H1 (cell line): ENCODE measurements around the gene GTF2A1L. TPM values are rescaled to one million over a fixed set of nuclear protein-coding genes. Genes with fewer than 3 reads are reported as not detected.

Experiments used
- CTCF ChIA-PET: fragments of 300-600 bp; sonication (Branson Sonifier 250); formaldehyde crosslinking; loops from one replicate; lab custom pipeline; 2021; ENCODE audit not compliant: partially characterized antibody; lab: Charles Lee
- POLR2A ChIA-PET: fragments of 300-600 bp; sonication (Branson Sonifier 250); formaldehyde crosslinking; loops from one replicate; lab custom pipeline; 2021; ENCODE audit warnings: inconsistent platforms; ENCODE audit not compliant: partially characterized antibody; lab: Charles Lee
- DNase-seq, 2 experiments: peaks; one replicate each; pipeline versions ENCODE4 v3.0.0 to v3.0.0-alpha.2; 2010 to 2022; ENCODE audit warnings: low spot score in 2 of 2, low read depth in 1 of 2, mixed read lengths in 1 of 2
- FAIRE-seq: peaks from 2 replicates; lab custom pipeline; 2011; peaks lifted over from hg19 to GRCh38; lab: Jason Lieb, UNC
- H2AFZ ChIP-seq: 2 replicates; pipeline ENCODE4 v1.8.1; 2012; ENCODE audit warnings: low read length, inconsistent platforms
- H2AK5ac ChIP-seq: 2 replicates; pipeline ENCODE4 v1.6.1; 2013; ENCODE audit warnings: low read depth, low read length
- H2BK120ac ChIP-seq: replicated peaks from 2 replicates; pipeline ENCODE3; 2013; ENCODE audit warnings: low read depth, low read length, inconsistent platforms
- H2BK12ac ChIP-seq: 2 replicates; pipeline ENCODE4 v1.6.1; 2013; ENCODE audit warnings: low read depth, low read length
- H2BK15ac ChIP-seq: 2 replicates; pipeline ENCODE4 v1.6.1; 2013; ENCODE audit warnings: low read length
- H2BK20ac ChIP-seq: 2 replicates; pipeline ENCODE4 v1.6.1; 2013; ENCODE audit warnings: low read length
- H2BK5ac ChIP-seq: 2 replicates; pipeline ENCODE4 v1.6.1; 2013; ENCODE audit warnings: low read depth, low read length
- H3K14ac ChIP-seq: 2 replicates; pipeline ENCODE4 v1.6.1; 2013; ENCODE audit warnings: inconsistent platforms; ENCODE audit not compliant: insufficient read length
- H3K18ac ChIP-seq: 2 replicates; pipeline ENCODE4 v1.6.1; 2013; ENCODE audit warnings: low read length; ENCODE audit errors: extremely low read depth
- H3K23ac ChIP-seq: 2 replicates; pipeline ENCODE4 v1.6.1; 2013; ENCODE audit warnings: inconsistent platforms; ENCODE audit not compliant: insufficient read length
- H3K23me2 ChIP-seq: 2 replicates; pipeline ENCODE4 v1.6.1; 2013; ENCODE audit warnings: low read depth, low read length
- H3K27ac ChIP-seq: 2 replicates; pipeline ENCODE4 v1.6.1; 2011; ENCODE audit warnings: low read depth, low read length, inconsistent platforms
- H3K27me3 ChIP-seq, 4 experiments: replicated peaks in 1 of 4; 1 replicate in 1 of 4; 2 replicates in 3 of 4; pipeline versions ENCODE4 v1.6.1 to v1.8.1; 2011 to 2013; ENCODE audit warnings: low read length in 3 of 4, mild to moderate bottlenecking in 3 of 4, inconsistent platforms in 2 of 4, mixed read lengths in 2 of 4, moderate library complexity in 1 of 4; ENCODE audit not compliant: control insufficient read depth in 3 of 4, insufficient read depth in 3 of 4; ENCODE audit errors: extremely low read depth in 1 of 4
- H3K36me3 ChIP-seq, 4 experiments: 2 replicates each; pipeline versions ENCODE4 v1.6.1 to v1.8.1; 2011 to 2013; ENCODE audit warnings: mild to moderate bottlenecking in 4 of 4, low read length in 3 of 4, moderate library complexity in 2 of 4, control low read depth in 1 of 4, inconsistent platforms in 1 of 4; ENCODE audit not compliant: insufficient read depth in 4 of 4, control insufficient read depth in 2 of 4
- H3K4ac ChIP-seq: replicated peaks from 2 replicates; pipeline ENCODE3; 2013; ENCODE audit warnings: low read length, low read depth, mixed read lengths, inconsistent platforms; ENCODE audit not compliant: insufficient read length
- H3K4me1 ChIP-seq, 4 experiments: replicated peaks in 1 of 4; 1 replicate in 1 of 4; 2 replicates in 3 of 4; pipeline versions ENCODE4 v1.6.1 to v1.8.1; 2011 to 2013; ENCODE audit warnings: low read length in 3 of 4, inconsistent platforms in 2 of 4, mixed read lengths in 1 of 4; ENCODE audit not compliant: insufficient read depth in 4 of 4, control insufficient read depth in 3 of 4
- H3K4me2 ChIP-seq, 2 experiments: 2 replicates each; pipeline versions ENCODE4 v1.6.1 to v1.8.1; 2011 to 2013; ENCODE audit warnings: low read depth in 2 of 2, low read length in 2 of 2, control low read depth in 1 of 2, inconsistent platforms in 1 of 2, mild to moderate bottlenecking in 1 of 2; ENCODE audit not compliant: insufficient read depth in 1 of 2
- H3K4me3 ChIP-seq, 4 experiments: fragments of 200-600, 300-600 bp in 1 of 4; sonication (generic), shearing (Covaris generic), sonication (Bioruptor Twin) in 1 of 4; 2 replicates each; pipeline versions ENCODE4 v1.5.1 to v1.8.1; 2011 to 2016; ENCODE audit warnings: low read length in 4 of 4, low read depth in 3 of 4, control low read depth in 2 of 4, inconsistent platforms in 2 of 4, mild to moderate bottlenecking in 2 of 4, mixed read lengths in 1 of 4, moderate library complexity in 1 of 4; ENCODE audit not compliant: insufficient read depth in 2 of 4; ENCODE audit errors: extremely low read depth in 1 of 4
- H3K56ac ChIP-seq: replicated peaks from 2 replicates; pipeline ENCODE3; 2013; ENCODE audit warnings: low read depth, mild to moderate bottlenecking, mixed read lengths, low read length, inconsistent platforms; ENCODE audit not compliant: insufficient read length
- H3K79me1 ChIP-seq: 2 replicates; pipeline ENCODE4 v1.6.1; 2013; ENCODE audit warnings: low read depth, low read length, control low read depth
- H3K79me2 ChIP-seq, 2 experiments: 2 replicates each; pipeline versions ENCODE4 v1.6.1 to v1.8.1; 2012 to 2013; ENCODE audit warnings: low read length in 2 of 2, mild to moderate bottlenecking in 2 of 2, inconsistent platforms in 1 of 2; ENCODE audit not compliant: insufficient read depth in 2 of 2, control insufficient read depth in 1 of 2
- H3K9ac ChIP-seq, 4 experiments: replicated peaks in 1 of 4; 1 replicate in 1 of 4; 2 replicates in 3 of 4; pipeline versions ENCODE4 v1.6.1 to v1.8.1; 2011 to 2013; ENCODE audit warnings: low read depth in 3 of 4, low read length in 3 of 4, control low read depth in 2 of 4, mild to moderate bottlenecking in 2 of 4, moderate library complexity in 2 of 4, inconsistent platforms in 1 of 4; ENCODE audit errors: extremely low read depth in 1 of 4
- H3K9me3 ChIP-seq, 2 experiments: 2 replicates each; pipeline versions ENCODE4 v1.6.1 to v1.8.1; 2012 to 2013; ENCODE audit warnings: mild to moderate bottlenecking in 2 of 2, moderate library complexity in 2 of 2, control low read depth in 1 of 2, inconsistent platforms in 1 of 2, low read depth in 1 of 2, low read length in 1 of 2, mixed read lengths in 1 of 2; ENCODE audit not compliant: insufficient read depth in 2 of 2
- H4K20me1 ChIP-seq, 2 experiments: replicated peaks in 1 of 2; 2 replicates each; pipeline versions ENCODE3 to v1.8.1; 2011 to 2013; ENCODE audit warnings: inconsistent platforms in 2 of 2, low read length in 2 of 2, mild to moderate bottlenecking in 1 of 2; ENCODE audit not compliant: insufficient read depth in 2 of 2, control insufficient read depth in 1 of 2
- H4K5ac ChIP-seq: 2 replicates; pipeline ENCODE4 v1.6.1; 2013; ENCODE audit warnings: low read length, low read depth, mixed read lengths, inconsistent platforms; ENCODE audit not compliant: insufficient read length
- H4K8ac ChIP-seq: 2 replicates; pipeline ENCODE4 v1.8.0; 2013; ENCODE audit warnings: mild to moderate bottlenecking, moderate library complexity, low read length, inconsistent platforms; ENCODE audit not compliant: insufficient read depth; ENCODE audit errors: extremely low read depth
- H4K91ac ChIP-seq: replicated peaks from 2 replicates; pipeline ENCODE3; 2013; ENCODE audit warnings: low read length, mixed read lengths, inconsistent platforms; ENCODE audit not compliant: insufficient read length
- CEBPB ChIP-seq: IDR thresholded peaks from 2 replicates; pipeline ENCODE4 v1.6.1; 2012; ENCODE audit warnings: low read depth, low read length
- CTBP2 ChIP-seq: IDR thresholded peaks from 2 replicates; pipeline ENCODE4 v1.7.0; 2011; ENCODE audit warnings: borderline replicate concordance, mild to moderate bottlenecking, moderate library complexity, mixed read lengths, low read length; ENCODE audit not compliant: insufficient read depth, insufficient read length
- FOSL1 ChIP-seq: IDR thresholded peaks from 2 replicates; pipeline ENCODE4 v1.6.1; 2011; ENCODE audit warnings: mild to moderate bottlenecking, low read depth, low read length, moderate library complexity; ENCODE audit not compliant: insufficient read depth
- JUN ChIP-seq: IDR thresholded peaks from 2 replicates; pipeline ENCODE4 v1.6.1; 2011; ENCODE audit warnings: low read depth, mild to moderate bottlenecking, improper control_type of control experiment, low read length
- KDM4A ChIP-seq: IDR thresholded peaks from one replicate; pipeline ENCODE4 v1.7.1; 2012; ENCODE audit warnings: low read depth, mild to moderate bottlenecking, moderate library complexity, low read length, inconsistent platforms; ENCODE audit not compliant: severe bottlenecking
- SUZ12 ChIP-seq: fragments of 200-600 bp; sonication (generic); IDR thresholded peaks from 2 replicates; pipeline ENCODE4 v1.6.1; 2012; ENCODE audit warnings: mild to moderate bottlenecking, inconsistent platforms, low read length, moderate library complexity, mixed read lengths
- TAF1 ChIP-seq: IDR thresholded peaks from 2 replicates; pipeline ENCODE4 v1.6.1; 2011; ENCODE audit warnings: mild to moderate bottlenecking, low read depth, low read length
- TEAD4 ChIP-seq: IDR thresholded peaks from 2 replicates; pipeline ENCODE4 v1.6.1; 2012; ENCODE audit warnings: low read depth, low read length, inconsistent platforms, mixed read lengths
- YY1 ChIP-seq: IDR thresholded peaks from 2 replicates; pipeline ENCODE4 v1.6.1; 2011; ENCODE audit warnings: low read depth, mild to moderate bottlenecking, low read length
- WGBS, 2 experiments: shearing (Covaris generic) in 1 of 2; methylation state at CpG; one replicate each; pipeline versions ENCODE4 v1.1.6 to v1.1.7; 2013 to 2015; ENCODE audit warnings: low lambda C conversion rate in 2 of 2, mixed read lengths in 2 of 2, inconsistent platforms in 1 of 2, low coverage in 1 of 2, missing lambda C conversion rate in 1 of 2; ENCODE audit not compliant: insufficient replicate concordance in 2 of 2, insufficient coverage in 1 of 2, insufficient read length in 1 of 2; ENCODE audit errors: extremely low coverage in 1 of 2, missing lambda C conversion rate in 1 of 2; 5-methylcytosine and 5-hydroxymethylcytosine counted together
- polyA plus RNA-seq, 7 experiments: library from polyadenylated mRNA; depleted of rRNA in 3 of 7; stranded (reverse) in 5 of 7; unstranded in 2 of 7; fragments of >200 nt in 5 of 7; fragments of 200-250 nt in 2 of 7; gene quantifications; 1 replicate in 5 of 7; 2 replicates in 1 of 7; 4 replicates in 1 of 7; pipeline versions ENCODE4 v1.2.1 to v1.2.3, GENCODE V29; 2011 to 2013; ENCODE audit warnings: missing spikeins in 2 of 7, mixed read lengths in 2 of 7
- total RNA-seq: library from RNA; stranded (reverse); fragmentation: NEBNext Ultra II Directional; extraction: Animal tissue kit (Norgen Biotek cat#: 25700); gene quantifications from 2 replicates; pipeline ENCODE4 v1.2.1, GENCODE V29; 2021

The GTF2A1L gene
- total and polyA plus RNA-seq, 2 of the 8 experiments (the other 6 are each of a cell fraction or from before 2014, with no cell fraction given) = 0.18 TPM; not detected in 1

DNA sequence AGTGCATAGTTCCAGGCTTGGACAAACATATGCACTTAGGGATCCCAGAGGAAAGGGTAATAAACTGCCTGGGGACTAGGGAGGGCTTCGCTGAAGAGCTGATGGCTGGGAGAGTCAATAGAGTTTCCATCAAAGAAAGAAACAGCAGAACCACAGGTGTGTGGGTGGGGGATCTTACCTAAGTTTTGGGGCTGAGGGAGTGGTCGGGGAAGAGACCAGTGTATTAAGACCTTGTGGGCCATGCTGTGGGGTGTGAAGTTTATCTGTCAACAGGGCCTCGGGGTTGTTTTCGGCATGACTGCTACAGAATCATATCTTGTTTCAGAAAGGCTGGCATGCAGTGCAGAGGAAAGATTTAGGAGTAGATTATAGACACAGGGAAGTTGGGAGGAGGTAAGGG lies 31.2 kb upstream of the GTF2A1L start:
- Histone ChIP-seq H4K5ac (peak overlapping the region; percentile 16), H2BK20ac (peak overlapping the region; percentile 64; the same call in 1 of the 2 replicates), H4K20me1 (no peaks in the 10 kb centered on the region), H3K36me3 (no peaks in the 10 kb centered on the region; a peak in 1 of 8 replicates), H2BK15ac (no peak overlapping the region), H3K4me3 (no peak overlapping the region), H2BK5ac (no peak overlapping the region), H3K23me2 (no peaks in the 10 kb centered on the region; the same call in 1 of the 2 replicates), H3K79me1 (no peaks in the 10 kb centered on the region), H3K27me3 (peaks cover 0 to 4% (median 0%) of the 10 kb centered on the region in 4 experiments; a peak in 2 of 7 replicates), H3K23ac (no peak overlapping the region), H3K9me3 (no peaks in the 10 kb centered on the region), H3K4ac (peak overlapping the region; percentile 8), H4K8ac (no peak overlapping the region), H3K79me2 (no peaks in the 10 kb centered on the region)
- no peak for TF ChIP-seq YY1
- TF ChIP-seq JUN = no peak
- TF ChIP-seq TAF1 = no peak
- no peak for TF ChIP-seq FOSL1
- TF ChIP-seq TEAD4 = no peak
- TF ChIP-seq KDM4A = no peak
- TF ChIP-seq CTBP2 = no peak
- no peak for TF ChIP-seq CEBPB
- no peak for TF ChIP-seq SUZ12
- TF ChIP-seq, all 59 proteins: peak for 0
- H3K14ac ChIP-seq = no peak overlapping the region
- H3K56ac ChIP-seq = no peak overlapping the region
- H2AFZ ChIP-seq = no peak overlapping the region
- POLR2A ChIA-PET = interaction anchor here (1.2 kb wide), 1 partner anchor 680 kb away, joined by 3 read pairs; no protein-coding TSS in a partner anchor
- H3K9ac ChIP-seq = no peak overlapping the region
- H4K91ac ChIP-seq = peak overlapping the region; percentile 48
- H3K27ac ChIP-seq = no peak overlapping the region
- DNase-seq (no peak), FAIRE-seq (no peak)
- H2BK120ac ChIP-seq = peak overlapping the region; percentile 62
- no peak overlapping the region for H2BK12ac ChIP-seq
- CTCF ChIA-PET = interaction anchor here (2.1 to 3.0 kb wide), 2 partner anchors 19 to 51 kb away, joined by 5 to 16 read pairs; no protein-coding TSS in a partner anchor
- no peak overlapping the region; the same call in 1 of the 2 replicates for H3K18ac ChIP-seq
- 57% methylated on average over 4 of the region's 4 CpGs; no CpG with 5 or more reads in 1 of the 2 experiments for WGBS, 2 experiments
- peak overlapping the region; percentile 58; the same call in 1 of the 2 replicates for H2AK5ac ChIP-seq
- no peak overlapping the region for H3K4me2 ChIP-seq
- H3K4me1 ChIP-seq = peaks cover 5 to 17% (median 12%) of the 10 kb centered on the region in 4 experiments; a peak in 4 of 7 replicates
